ENCODE results near the gene CFAP46. TPM values are rescaled to one million over a fixed set of nuclear protein-coding genes. Genes with fewer than 3 reads are reported as not detected.

The CFAP46 gene
- total and polyA plus RNA-seq, 2 experiments from 2014 or later, result 3.1 to 5.4 TPM

DNA sequence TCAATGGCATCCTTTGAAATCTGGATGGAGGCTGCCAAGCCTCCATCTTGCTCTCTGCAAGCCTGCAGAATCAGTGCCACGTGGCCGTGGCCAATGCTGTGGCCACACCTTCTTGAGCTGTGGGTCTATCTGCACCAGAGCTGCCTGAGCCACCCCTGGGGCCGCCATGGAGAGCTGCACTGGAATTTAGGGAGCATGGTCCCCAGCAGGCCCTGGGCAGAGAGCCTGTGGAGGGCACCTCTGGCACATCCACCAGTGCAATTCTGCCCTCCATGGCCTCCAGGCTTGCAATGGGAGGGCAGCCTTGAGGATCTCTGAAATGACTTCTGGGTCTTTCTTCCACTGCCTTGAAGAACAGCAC lies 100.8 kb downstream of the CFAP46 start (continued):
- TF ChIP-seq NANOG (IDR thresholded peaks at IDR 0.05; ENCODE audit: borderline replicate concordance), result no peak
- TF ChIP-seq EZH2phosphoT487 (IDR thresholded peaks at IDR 0.05; ENCODE audit: unreplicated experiment), result no peak
- no peak for TF ChIP-seq ZNF114 (CRISPR knock-in tag; IDR thresholded peaks at IDR 0.05)
- TF ChIP-seq JUNB (IDR thresholded peaks at IDR 0.05; ENCODE audit: unreplicated experiment), result no peak
- no peak for TF ChIP-seq STAT1 (IDR thresholded peaks at IDR 0.05; ENCODE audit: unreplicated experiment)
- TF ChIP-seq, protein P1, sequence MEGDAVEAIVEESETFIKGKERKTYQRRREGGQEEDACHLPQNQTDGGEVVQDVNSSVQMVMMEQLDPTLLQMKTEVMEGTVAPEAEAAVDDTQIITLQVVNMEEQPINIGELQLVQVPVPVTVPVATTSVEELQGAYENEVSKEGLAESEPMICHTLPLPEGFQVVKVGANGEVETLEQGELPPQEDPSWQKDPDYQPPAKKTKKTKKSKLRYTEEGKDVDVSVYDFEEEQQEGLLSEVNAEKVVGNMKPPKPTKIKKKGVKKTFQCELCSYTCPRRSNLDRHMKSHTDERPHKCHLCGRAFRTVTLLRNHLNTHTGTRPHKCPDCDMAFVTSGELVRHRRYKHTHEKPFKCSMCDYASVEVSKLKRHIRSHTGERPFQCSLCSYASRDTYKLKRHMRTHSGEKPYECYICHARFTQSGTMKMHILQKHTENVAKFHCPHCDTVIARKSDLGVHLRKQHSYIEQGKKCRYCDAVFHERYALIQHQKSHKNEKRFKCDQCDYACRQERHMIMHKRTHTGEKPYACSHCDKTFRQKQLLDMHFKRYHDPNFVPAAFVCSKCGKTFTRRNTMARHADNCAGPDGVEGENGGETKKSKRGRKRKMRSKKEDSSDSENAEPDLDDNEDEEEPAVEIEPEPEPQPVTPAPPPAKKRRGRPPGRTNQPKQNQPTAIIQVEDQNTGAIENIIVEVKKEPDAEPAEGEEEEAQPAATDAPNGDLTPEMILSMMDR (conservative IDR thresholded peaks at IDR 0.05; ENCODE audit: low read depth in 2 of 2), result no peak
- TF ChIP-seq, protein P2, sequence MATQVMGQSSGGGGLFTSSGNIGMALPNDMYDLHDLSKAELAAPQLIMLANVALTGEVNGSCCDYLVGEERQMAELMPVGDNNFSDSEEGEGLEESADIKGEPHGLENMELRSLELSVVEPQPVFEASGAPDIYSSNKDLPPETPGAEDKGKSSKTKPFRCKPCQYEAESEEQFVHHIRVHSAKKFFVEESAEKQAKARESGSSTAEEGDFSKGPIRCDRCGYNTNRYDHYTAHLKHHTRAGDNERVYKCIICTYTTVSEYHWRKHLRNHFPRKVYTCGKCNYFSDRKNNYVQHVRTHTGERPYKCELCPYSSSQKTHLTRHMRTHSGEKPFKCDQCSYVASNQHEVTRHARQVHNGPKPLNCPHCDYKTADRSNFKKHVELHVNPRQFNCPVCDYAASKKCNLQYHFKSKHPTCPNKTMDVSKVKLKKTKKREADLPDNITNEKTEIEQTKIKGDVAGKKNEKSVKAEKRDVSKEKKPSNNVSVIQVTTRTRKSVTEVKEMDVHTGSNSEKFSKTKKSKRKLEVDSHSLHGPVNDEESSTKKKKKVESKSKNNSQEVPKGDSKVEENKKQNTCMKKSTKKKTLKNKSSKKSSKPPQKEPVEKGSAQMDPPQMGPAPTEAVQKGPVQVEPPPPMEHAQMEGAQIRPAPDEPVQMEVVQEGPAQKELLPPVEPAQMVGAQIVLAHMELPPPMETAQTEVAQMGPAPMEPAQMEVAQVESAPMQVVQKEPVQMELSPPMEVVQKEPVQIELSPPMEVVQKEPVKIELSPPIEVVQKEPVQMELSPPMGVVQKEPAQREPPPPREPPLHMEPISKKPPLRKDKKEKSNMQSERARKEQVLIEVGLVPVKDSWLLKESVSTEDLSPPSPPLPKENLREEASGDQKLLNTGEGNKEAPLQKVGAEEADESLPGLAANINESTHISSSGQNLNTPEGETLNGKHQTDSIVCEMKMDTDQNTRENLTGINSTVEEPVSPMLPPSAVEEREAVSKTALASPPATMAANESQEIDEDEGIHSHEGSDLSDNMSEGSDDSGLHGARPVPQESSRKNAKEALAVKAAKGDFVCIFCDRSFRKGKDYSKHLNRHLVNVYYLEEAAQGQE (IDR thresholded peaks at IDR 0.05; ENCODE audit: unreplicated experiment), result no peak
- TF ChIP-seq ZNF331 (CRISPR knock-in tag; IDR thresholded peaks at IDR 0.05; ENCODE audit: low read depth), result no peak
- no peak for TF ChIP-seq POLR2AphosphoS5 (IDR thresholded peaks at IDR 0.05; ENCODE audit: low read depth)

DNA sequence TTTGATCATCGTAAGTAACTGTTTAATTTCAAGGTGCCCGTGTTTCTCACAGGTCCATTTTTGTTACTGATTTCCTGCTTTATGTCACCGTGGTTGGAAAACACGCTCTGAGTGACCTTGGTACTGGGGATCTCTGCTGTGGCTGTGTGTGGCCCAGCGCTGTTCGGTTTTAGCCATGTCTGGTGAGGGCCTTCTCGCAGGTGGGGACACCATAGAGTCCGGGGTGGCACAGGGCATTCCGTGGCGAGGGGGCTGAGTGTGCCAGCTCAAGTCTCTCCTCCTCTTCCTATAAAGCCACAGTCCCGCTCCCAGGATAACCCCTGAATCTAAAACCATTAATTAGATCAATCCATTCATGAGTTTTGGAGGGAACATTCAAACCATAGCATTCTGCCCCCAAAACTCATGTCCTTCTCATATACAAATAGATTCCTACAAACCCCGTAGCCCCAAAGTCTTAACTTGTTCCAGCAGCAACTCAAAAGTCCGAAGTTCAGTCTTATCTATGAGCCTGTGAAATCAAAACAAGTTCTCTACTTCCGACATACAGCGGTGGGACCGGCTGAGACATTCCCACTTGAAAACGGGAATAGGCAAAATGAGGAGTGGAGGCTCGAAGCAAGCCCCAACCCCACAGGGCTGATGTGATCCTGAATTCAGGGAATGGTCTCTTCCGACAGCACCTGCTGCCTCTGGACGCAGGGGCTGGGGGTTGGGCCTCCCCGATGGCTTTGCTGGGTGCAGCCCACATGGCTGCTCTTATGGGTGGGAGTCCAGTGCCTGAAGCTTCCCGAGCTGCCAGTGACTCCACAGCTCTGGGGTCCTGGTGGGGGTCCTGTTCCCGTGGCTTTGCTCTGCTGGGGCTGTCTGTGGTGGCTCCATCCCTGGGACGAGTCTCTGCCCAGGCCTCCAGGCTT lies 101.4 kb downstream of the CFAP46 start:
- no peak overlapping the region for H3K27ac ChIP-seq (ENCODE audit: low read depth)
- Mint-ChIP-seq H3K27ac (no peak overlapping the region), H3K27me3 (ENCODE audit: insufficient read depth, low read depth, poor library complexity) (peaks cover 5% of the 10 kb centered on the region), H3K36me3 (ENCODE audit: low read depth) (peaks cover 11% of the 10 kb centered on the region; the same call in 2 of the 3 replicates), H3K4me1 (no peaks in the 10 kb centered on the region), H3K9me3 (peaks cover 31% of the 10 kb centered on the region), H3K4me3 (no peak overlapping the region)
- H2AFZ ChIP-seq, result no peak overlapping the region
- H3K79me2 ChIP-seq (replicated peaks; ENCODE audit: insufficient read depth), result no peaks in the 10 kb centered on the region
- H3K36me3 ChIP-seq (ENCODE audit: insufficient read depth), result no peaks in the 10 kb centered on the region
- H4K20me1 ChIP-seq (replicated peaks; ENCODE audit: insufficient read depth), result no peaks in the 10 kb centered on the region; the same call in 1 of the 2 replicates
- H3K9me2 ChIP-seq (ENCODE audit: insufficient read depth), result no peaks in the 10 kb centered on the region
- peaks cover 8% of the 10 kb centered on the region; the same call in 1 of the 2 replicates for H3F3A ChIP-seq (replicated peaks; ENCODE audit: low read depth)
- H3K4me2 ChIP-seq, result no peak overlapping the region
- DNase-seq (ENCODE audit: low spot score) (no peak), ATAC-seq (no peak)
- no peaks in the 10 kb centered on the region for H3K4me1 ChIP-seq (ENCODE audit: insufficient read depth)
- no peak overlapping the region for H3K4me3 ChIP-seq
- H3K27me3 ChIP-seq (ENCODE audit: insufficient read depth), result no peaks in the 10 kb centered on the region
- TF ChIP-seq JUNB (IDR thresholded peaks at IDR 0.05; ENCODE audit: unreplicated experiment), result no peak
- no peak for TF ChIP-seq ZNF114 (CRISPR knock-in tag; IDR thresholded peaks at IDR 0.05)
- TF ChIP-seq EZH2phosphoT487 (IDR thresholded peaks at IDR 0.05; ENCODE audit: unreplicated experiment), result no peak
- TF ChIP-seq CREB1 (CRISPR knock-in tag; IDR thresholded peaks at IDR 0.05; ENCODE audit: low read depth), result no peak
- TF ChIP-seq STAT1 (IDR thresholded peaks at IDR 0.05; ENCODE audit: unreplicated experiment), result no peak
- TF ChIP-seq, protein P3, sequence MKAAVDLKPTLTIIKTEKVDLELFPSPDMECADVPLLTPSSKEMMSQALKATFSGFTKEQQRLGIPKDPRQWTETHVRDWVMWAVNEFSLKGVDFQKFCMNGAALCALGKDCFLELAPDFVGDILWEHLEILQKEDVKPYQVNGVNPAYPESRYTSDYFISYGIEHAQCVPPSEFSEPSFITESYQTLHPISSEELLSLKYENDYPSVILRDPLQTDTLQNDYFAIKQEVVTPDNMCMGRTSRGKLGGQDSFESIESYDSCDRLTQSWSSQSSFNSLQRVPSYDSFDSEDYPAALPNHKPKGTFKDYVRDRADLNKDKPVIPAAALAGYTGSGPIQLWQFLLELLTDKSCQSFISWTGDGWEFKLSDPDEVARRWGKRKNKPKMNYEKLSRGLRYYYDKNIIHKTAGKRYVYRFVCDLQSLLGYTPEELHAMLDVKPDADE (IDR thresholded peaks at IDR 0.05), result no peak
- no peak for TF ChIP-seq POLR2AphosphoS5 (IDR thresholded peaks at IDR 0.05; ENCODE audit: low read depth)
- TF ChIP-seq EZH2 (IDR thresholded peaks at IDR 0.05; ENCODE audit: low read depth, unreplicated experiment), result no peak
